Germinal center (tissue), 1 donor: ENCODE results near the gene ELFN1.
"Not testable (repeated sequence)": the region's sequence is repeated elsewhere in the genome, so short reads cannot be mapped to it uniquely, and the experiment has no call there.

Experiments used
- DNase-seq: peaks from one replicate; pipeline ENCODE4 v3.0.0; 2012; ENCODE audit warnings: mixed read lengths, low spot score

ELFN1 gene

GRCh38 chr7:1709281-1709680, 39.2 kb downstream of the ELFN1 start:
- DNase-seq = no peak

GRCh38 chr7:1709900-1710299, 39.8 kb downstream of the ELFN1 start:
- DNase-seq = no peak

- DNase-seq = no peak
Measured at GRCh38 chr7:1710936-1711335, 40.9 kb downstream of the ELFN1 start.

GRCh38 chr7:1712907-1713501, 42.9 kb downstream of the ELFN1 start:
- DNase-seq = no peak

- no peak for DNase-seq
Measured at GRCh38 chr7:1713502-1714484, 43.7 kb downstream of the ELFN1 start.

GRCh38 chr7:1714583-1715330, 44.7 kb downstream of the ELFN1 start:
- no peak for DNase-seq

- no peak for DNase-seq
Measured at GRCh38 chr7:1715331-1715625, 45.2 kb downstream of the ELFN1 start.

- no peak for DNase-seq
Measured at GRCh38 chr7:1715671-1716074, 45.6 kb downstream of the ELFN1 start.

- DNase-seq = no peak
Measured at GRCh38 chr7:1716263-1717094, 46.4 kb downstream of the ELFN1 start.

- no peak for DNase-seq
Measured at GRCh38 chr7:1717095-1717483, 47.0 kb downstream of the ELFN1 start.

- DNase-seq = no peak
Measured at GRCh38 chr7:1717903-1718676, 48.0 kb downstream of the ELFN1 start.

GRCh38 chr7:1718850-1719249, 48.8 kb downstream of the ELFN1 start:
- DNase-seq = not testable (repeated sequence)

GRCh38 chr7:1719256-1719655, 49.2 kb downstream of the ELFN1 start:
- not testable (repeated sequence) for DNase-seq

GRCh38 chr7:1719913-1720312, 49.8 kb downstream of the ELFN1 start:
- no peak for DNase-seq

- DNase-seq = no peak
Measured at GRCh38 chr7:1720326-1720725, 50.2 kb downstream of the ELFN1 start.

- DNase-seq = no peak
Measured at GRCh38 chr7:1721047-1721690, 51.1 kb downstream of the ELFN1 start.

GRCh38 chr7:1723254-1723653, 53.2 kb downstream of the ELFN1 start:
- DNase-seq = no peak

GRCh38 chr7:1724118-1724910, 54.2 kb downstream of the ELFN1 start:
- no peak for DNase-seq

- DNase-seq = no peak
Measured at GRCh38 chr7:1725199-1725690, 55.2 kb downstream of the ELFN1 start.
